Measurements from ENCODE around the gene AKIRIN2.

The AKIRIN2 gene

DNA sequence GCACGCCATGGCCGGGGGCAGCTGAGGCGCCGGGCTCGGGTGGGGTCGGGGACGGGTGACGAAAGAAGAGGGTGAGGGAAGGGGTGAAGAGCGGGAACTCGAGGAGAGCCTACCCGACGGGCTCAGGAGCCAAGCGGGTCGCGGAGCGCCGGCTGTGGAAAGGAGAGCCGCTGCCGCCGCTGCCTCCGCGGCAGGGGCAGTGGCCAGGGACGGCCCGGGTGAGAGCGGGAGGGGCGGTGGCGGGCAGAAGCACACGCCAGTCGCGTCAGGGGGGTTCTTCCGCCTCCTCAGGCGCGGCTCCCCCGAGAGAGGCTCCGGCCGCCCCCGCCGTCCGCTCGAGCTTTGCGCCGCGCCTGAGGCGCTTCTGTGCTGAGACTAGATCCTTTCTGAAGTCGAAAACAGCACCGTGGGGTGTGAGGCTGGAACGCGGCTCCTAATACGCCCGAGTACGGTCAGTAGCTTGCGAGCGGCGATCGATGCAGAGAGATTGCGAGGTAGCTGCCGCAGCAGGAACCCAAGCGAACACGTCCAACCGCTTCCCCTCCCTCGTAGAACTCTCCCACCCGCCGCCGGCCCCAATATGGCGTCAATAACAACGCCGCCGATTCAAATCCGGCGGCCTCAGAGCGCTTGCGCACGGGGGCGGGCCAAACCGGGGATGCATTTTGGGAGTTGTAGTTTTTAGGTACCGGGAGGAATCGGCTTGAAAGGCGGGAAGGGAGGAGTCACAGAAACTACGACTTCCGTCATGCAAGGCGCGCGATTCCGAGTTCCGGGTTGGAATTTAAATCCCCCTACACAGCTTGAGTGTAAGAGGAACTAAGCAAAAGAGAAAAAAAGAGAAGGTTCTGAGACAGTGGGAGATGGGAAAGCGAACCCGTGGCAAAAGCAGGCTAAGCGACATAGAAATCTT lies at the start of gene AKIRIN2:
AKIRIN2 (minus strand) TSS at position 558 of the 913 bp plus-strand sequence; CDS start at position 9, 549 bp downstream.
- DNase-seq: peak; percentile 98

DNA sequence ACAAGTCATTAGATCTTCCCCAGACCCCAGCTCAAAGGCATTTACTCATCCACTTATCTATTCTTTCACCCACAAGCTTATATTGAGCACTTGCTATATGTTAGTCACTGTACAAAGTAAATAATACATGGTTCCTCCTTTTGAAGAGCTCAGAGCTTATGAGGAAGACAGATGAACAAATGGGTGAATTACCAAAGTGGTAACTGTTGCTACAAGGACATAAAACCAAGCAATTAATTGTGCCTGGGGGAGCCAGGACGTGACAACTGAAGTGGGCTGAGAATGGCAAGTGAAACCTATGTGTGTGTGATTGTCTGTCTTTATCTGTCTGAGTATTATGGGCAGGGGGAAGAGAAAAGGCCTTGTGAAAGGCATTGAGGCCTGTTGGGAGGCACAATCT lies 45.6 kb upstream of the AKIRIN2 start:
- no peak for DNase-seq

DNA sequence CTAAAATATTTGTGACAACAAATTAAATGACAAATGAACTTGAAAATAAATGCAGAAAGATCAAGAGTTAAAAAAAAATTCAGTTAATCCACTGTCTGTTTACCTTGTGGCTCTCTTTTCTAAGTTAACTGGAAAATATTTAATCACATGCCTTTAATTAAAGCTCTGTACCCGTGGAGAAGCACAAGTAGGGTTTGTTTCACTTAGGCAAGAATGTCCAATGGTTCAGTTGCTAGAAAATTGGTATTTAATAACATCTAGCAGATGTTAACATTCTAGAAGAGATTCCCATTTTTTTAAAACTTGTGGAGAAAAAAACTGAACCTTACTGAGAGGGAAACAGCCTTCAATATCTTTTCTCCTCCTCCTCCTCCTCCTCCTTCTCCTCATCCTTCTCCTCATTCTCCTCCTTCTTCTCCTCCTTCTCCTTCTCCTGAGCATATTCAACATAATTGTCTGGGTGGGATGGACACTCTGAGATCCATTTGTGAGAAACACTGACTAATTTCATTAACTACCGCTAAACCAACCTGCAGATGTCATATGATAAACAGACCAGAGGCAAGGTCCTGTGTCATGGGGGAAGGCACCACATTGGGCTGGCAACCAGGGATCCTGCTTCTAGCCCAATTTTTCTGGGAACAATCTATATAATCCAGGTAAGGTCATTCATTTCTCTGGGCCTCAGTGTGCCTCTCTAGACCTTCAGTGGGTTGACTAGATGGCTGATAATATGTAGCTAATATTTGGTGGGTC lies 44.1 kb upstream of the AKIRIN2 start:
- DNase-seq: no peak

DNA sequence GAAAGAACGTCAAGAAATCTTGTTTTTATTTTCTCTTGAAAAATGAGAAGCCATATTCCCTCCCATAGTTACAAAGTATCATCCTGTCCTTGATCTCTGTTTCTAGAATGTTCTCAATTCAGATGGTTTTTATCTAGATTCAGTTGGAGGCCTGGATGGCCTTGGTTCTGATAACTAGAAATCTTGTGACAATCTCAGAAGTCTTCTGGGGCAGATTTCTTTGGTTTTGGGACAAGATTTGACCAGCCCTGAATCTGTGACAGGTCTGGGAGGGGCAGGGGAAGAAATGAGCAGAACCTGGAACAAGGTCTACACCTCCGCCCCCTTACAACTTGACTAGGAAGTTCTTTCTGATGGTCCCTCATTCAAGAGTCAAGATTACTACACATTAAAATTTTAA lies 41.4 kb upstream of the AKIRIN2 start:
- DNase-seq: no peak

DNA sequence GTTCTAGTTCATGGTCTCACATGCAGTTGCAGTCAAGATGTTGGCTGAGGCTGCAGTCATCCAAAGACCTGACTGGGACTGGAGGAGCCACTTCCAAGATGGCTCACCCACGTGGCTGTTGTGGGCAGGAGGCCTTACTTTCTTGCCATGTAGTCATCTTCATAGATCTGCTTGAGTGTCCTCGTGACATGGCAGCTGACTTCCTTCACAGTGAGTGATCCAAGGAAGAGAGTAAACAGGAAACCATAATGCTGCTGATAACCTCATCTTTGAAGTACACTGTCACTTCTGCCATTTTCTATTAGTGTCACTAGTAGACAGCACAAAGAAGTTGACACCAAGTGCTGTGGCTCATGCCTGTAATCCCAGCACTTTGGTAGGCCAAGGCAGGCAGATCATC lies 40.1 kb upstream of the AKIRIN2 start:
- DNase-seq: no peak

DNA sequence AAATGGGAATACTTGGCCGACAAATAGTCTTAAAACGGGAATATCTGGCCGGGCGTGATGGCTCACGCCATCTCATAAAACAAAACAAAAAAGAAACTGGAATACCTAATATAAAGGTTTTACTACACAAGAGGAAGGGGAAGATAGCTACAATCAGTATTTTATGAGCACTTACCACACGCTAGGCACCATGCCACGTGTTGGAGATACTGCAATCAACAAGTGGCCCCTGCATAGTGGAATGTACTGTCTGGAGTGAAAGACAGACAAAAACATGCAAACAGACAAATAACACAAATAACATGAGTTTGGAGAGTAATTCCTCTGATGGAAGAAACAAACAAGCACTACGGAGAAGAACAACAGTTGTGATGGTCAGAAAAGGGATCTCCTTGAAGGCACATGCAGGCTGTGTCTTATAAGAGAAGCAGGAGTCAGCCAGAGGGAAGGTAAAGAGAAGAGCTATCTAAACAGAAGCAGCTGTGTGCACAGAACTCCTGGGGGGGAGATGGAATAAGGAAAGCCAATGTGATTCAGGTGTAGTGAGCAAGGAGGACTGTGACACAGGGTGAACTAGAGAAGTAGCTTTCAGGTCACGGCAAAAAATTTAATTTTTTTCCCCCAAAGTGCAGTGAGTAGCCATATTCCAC lies 39.1 kb upstream of the AKIRIN2 start:
- DNase-seq: no peak

DNA sequence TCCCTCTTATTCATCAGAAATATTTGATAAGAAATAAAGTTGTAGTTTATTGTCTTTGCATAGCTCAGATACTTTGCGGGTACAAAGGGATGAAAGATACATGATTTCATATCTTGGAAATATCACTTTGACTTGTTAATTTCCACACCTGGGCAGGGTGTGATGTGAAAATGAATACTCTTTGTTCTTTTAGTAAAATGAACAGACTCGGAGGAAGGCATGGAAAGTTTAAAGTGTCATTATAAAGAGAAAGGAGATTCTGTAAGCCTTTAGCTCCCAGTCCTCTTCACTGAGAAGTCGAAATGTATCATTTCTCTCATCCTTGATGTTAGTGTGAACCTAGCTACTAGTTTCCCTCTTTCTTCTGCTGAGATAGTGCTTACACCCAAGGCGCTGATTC lies 36.7 kb upstream of the AKIRIN2 start:
- no peak for DNase-seq

DNA sequence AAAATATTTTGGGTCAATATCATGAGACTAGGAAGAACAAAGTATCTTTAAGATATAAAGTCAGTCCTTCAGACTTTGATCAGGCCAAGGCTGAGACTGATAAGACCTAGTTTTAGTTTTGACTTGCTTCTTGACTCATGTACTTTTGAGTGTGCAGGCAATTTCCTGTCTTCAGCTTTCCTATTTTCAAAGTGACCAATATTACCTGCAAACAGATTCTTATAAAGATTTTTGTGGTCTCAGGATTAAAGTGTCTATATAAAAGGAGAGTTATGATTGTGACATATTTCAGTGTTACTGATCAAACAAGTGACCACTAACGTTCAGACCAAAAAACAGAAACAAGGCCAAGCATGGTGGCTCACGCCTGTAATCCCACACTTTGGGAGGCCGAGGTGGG lies 36.0 kb upstream of the AKIRIN2 start:
- DNase-seq: no peak

DNA sequence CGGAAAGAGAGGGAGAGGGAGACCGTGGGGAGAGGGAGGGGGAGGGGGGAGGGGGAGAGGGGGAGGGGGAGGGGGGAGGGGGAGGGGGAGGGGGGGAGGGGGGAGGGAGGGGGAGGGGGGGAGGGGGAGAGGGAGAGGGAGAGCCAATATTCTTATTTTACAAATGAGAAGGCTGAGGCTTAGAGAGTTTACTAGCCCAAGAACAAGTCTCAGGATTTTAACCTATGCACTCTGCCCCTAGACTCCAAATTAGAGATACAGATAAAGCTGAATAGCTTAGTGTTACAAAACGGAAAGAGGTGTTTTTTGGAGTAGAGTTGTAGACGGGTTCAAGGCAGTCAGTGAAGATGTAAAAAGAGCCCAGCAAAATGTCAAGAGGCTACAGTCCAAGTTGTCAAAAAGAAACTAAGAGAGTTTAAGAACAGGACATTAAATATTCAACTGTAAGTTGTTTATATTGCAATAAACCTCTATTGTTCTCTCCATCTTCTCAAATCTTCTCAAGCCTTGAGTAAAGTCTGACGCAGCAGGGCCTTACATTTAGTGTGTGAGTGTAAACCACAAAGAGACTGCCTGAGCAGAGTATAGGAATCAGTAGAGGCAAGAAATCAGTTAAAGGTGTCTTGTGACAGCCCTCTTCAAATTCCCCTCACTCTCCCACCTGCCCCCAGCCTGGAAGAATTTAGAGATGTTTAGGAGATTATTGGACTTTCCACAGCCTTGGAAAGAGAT lies 34.9 kb upstream of the AKIRIN2 start:
- no peak for DNase-seq

DNA sequence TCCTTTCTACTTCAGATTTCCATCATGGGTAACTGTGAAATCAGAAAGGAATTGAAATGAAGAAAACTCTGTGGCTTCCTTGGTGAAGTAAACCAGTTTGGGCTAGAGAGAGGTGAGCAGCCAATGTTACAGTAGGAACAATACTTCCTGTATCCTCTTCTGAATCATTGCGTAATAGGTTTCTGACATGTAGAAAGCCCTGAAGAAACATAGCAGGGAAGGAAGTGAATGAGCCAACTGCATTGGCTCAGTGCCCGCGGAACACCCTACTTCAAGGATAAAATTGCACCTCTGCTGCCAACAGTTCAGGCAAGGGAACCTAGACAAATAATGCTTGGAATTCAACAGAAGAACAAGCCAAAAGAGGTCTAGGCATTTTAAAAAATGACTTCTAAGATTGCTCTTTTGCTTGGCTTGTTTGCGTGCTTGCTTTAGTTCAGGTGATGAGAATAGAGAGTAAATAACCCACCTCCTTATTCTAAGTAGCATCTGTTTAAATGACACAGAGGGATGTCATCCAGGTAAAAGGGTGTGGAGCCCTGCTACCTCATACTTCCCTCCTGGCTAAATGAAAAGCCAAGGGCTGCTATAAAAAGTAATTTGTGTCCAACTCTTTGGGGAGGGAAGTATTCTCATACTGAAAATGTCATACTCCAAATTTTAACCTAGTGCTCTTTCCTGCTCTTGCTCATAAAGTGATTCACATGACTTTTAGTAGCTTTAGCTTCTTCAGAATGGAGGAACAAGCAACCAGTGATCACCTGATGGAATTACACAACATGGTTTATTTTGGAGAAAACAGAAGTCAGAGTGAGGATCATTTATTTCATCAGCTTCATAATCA lies 30.0 kb upstream of the AKIRIN2 start:
- DNase-seq: peak; percentile 71

DNA sequence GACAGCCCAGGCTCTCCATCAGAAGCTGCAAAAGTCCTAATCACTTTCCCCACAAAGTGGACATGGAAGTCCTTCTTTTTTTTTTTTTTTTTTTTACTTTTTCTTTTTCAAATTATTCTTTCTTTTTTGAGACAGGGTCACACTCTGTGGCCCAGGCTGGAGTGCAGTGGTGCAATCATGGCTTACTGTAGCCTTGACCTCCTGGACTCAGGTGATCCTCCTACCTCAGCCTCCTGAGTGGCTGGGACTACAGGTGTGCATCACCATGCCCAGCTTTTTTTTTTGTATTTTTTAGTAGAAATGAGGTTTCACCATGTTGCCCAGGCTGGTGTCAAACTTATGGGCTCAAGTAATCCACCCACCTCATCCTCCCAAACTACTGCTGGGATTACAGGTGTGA lies 29.0 kb upstream of the AKIRIN2 start:
- no peak for DNase-seq

DNA sequence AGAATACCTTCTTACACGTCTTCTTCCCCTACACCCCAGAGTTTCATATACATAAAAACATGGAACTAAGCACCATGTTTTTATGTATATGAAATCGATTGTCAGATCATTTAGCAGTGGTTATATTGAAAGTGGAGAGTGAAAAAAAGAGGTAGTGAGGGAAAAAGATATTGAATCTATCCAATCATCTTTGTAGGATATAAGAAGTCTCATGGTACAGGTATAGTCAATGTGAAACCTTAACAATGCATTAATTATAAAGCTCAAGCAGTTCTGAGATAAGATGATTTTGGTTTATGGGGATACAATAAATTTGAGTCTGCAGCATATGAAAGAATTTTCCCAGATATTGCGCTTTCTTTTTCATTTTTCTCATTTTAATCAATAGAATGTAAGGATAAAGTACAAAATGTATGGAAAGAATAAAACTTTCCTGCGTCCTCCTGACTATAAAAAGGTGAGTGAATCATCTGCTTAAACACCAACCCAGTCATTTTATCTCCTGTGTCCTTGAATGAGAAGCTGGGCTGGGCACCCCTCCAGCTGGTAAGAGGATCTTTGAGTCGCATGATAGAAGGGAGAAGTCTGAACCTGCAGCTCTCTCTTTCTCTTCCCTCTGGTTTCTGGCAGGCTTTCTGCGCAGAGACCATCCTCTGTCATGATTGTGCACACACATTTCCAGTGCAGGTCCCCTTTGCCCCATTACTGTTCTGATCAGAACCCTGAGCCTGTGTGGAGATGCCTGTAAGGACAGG lies 28.1 kb upstream of the AKIRIN2 start:
- no peak for DNase-seq

DNA sequence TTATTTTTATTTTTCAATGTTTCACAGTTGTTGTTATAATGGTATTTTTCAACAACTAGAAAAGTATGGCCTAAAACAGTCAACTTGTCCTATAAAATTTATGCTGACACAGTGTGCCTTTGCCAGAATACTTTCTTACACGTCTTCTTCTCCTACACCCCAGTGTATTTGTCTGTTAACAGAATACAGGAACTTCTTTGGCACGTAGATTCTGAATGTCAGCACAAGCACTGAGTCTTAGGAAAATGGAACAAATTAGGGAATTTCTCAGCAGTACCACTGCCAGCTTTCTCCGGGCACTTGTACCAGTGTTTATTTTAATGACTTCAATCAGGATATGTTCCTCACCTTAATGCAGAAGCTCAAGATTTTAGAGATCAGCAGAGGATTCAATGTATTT lies 26.7 kb upstream of the AKIRIN2 start:
- DNase-seq: no peak

DNA sequence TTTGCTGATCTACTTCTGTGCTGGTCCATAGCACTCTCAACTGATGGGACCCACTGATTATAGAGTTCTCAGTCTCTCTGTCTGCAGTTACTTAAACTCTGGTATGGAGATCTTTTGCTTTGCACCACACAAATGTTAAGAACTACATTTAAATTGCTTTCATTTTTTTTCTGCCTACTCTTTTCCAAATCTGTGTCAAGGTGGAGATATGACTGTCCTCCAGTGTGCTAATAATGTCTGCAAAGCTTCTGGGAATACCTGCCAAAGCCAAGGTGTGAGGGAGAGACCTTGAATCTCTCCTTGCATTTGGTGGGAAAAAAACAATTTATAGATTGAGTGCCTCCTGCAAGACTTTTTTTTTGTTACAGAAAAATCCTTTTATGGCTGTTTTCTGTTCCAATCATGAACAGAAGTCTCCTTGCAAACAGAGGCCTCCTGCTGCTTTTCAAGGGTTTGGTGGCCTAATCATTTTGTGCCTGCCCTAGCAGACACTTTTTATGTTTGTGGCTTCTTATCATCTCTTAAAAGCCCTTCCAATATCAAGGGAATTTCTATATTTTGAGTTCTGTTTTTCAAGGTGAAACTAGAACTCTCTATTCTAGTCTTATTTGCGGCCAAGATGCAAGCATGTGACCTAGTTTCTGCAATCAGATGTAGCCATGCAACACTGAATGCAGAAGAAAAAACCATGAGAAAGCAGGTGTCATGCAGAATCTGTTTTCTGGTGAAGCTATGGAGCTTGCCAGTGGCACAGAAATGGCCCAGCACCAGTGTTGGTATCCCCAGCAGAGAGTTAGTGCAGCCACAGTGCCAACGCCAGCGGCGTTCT lies 23.2 kb upstream of the AKIRIN2 start:
- no peak for DNase-seq

DNA sequence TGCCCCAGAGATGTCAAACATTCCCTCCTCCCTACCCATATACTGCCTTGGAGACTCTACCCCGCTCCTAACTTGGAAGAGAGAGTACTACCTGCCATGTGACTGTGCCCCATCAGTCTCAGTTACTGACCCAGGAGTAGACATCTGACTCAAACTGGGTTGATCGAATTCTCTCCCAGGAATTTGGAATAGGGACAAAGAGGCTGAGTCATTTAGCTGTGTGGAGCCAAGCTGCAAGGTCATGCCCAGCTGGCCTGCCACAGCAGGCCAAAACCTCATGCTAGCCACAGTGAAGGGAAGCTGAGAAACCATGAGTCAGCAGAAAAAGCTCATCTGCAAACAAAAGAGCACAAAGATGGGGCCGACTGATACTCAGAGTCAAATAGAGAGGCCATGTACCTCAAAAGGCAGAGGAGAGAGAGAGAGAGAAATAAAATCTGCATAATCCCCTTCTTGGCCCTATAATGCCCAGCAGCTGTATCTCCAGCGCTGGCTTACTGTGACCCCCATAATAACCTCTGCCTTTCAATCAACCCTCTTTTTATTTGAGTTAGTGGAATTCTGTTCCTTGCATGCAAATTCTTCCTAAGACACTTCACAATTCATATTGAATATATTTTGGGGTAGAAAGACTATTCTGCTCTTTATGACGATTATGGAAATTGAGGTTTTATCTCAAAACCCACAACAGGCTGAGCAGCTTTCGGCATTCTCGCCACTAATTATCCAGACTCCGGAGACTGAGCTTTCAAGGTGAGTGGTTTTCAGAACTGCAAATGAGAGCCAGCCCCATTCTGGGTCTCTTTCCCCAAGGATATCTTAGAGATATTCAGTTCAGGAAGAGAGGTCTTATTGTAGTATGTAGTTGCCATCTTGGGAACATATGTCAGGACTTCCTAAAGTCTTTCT lies 21.4 kb upstream of the AKIRIN2 start:
- peak; percentile 55 for DNase-seq

DNA sequence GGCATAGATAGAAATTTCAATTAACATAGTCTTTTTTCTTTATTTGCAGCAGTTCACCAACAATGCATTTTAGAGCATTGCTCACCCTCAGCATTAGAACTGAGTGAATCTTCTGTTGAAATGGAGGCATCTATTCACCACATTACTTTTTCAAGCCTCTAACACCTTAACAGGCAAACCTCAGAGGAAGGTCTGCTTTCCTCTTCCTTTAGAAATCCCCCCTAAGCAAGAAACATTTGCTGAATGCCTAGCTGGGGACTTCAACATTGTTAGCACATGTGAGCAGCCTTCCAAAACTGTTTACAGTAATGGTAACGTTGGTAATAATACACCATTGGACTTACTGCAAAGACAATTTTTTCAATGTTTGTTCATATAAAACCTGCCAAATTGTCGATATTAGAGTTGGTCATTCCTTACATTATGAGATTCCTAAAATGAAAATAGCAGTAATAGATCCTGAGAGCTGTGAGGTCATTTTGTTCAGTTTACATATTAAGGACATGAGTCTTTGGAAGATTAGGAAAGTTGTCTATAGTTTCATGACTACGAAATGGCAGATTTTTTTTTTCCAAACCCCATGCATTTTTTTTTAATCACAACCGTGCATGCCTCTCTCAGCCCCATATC lies 20.6 kb upstream of the AKIRIN2 start:
- DNase-seq: no peak

DNA sequence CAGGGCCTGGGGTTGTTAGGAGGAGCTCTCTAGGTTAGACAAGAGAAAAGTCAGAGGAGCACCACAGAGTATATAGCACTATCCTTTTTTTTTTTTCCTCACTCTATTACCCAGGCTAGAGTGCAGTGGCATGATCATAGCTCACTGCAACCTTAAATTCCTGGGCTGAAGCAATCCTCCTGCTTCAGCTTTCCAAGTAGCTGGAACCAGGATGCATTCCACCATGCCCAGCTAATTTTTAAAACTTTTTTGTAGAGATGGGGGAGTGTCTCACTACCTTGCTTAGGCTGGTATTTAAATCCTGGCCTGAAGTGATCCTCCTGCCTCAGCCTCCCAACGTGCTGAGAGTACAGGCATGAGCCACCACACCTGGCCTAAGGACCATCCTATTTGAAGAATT lies 19.3 kb upstream of the AKIRIN2 start:
- DNase-seq: no peak

DNA sequence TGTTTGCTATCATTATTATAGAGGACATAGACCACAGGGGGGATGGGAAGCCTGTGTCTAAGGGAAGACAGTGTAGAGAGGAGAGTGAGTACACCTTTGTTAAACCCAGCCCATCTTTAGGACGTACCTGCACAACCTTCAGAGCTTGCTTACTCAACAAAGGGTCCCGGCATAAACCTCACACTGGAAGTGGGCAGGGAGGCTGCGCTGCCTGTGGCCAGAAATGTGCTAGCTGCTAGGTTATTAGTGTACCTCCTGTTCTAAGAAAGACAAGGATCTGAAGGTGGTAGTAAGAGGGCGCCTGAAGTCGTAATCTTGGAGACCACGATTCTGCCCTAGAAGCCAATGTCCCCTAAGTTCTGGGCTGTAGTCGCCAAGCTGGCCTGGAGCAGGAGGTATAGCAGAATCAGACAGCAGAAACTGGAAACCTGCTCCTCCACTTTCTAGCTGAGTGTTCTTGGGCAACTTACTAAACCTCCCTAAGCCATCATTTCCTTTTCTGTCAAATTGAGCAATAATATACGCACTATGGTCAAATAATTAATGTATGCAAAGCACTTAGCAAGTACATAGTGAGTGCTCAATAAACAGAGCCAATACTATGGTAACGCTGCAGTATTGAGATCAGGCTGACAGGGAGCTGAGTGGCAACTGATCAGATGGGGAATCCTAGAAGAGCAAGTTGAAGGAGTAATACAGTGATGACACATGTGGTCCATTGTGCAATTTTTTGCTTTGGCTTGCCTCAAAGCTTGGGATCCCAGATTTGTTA lies 16.8 kb upstream of the AKIRIN2 start:
- no peak for DNase-seq

All from right forelimb (tissue), 1 donor.